SKM-1 (cell line): ENCODE results near the gene PPM1B.
"Not testable (repeated sequence)": the region's sequence is repeated elsewhere in the genome, so short reads cannot be mapped to it uniquely, and the experiment has no call there.

Source experiments
- DNase-seq: peaks from one replicate; lab custom pipeline; 2025; ENCODE audit not compliant: unreplicated experiment; lab: John Stamatoyannopoulos, UW

Gene PPM1B

DNA sequence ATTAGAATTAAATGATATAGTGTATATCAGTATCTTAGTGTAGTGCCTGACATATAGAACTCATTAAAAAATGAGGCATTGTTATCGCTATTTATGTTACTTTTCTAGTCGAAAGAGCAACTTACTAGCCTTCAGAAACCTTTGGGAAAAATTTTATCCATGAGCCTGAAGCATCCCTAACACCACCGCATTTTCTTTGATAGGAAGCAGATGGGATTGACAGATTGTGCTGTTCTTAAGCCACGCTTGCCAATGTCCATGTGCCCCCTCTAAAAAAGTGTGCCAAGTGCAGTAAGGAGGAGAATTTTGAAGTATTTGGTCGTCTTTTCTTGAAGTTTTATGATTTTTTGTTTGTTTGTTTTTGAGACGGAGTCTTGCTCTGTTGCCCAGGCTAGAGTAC, 29.1 kb downstream of the PPM1B start:
- no peak for DNase-seq

DNA sequence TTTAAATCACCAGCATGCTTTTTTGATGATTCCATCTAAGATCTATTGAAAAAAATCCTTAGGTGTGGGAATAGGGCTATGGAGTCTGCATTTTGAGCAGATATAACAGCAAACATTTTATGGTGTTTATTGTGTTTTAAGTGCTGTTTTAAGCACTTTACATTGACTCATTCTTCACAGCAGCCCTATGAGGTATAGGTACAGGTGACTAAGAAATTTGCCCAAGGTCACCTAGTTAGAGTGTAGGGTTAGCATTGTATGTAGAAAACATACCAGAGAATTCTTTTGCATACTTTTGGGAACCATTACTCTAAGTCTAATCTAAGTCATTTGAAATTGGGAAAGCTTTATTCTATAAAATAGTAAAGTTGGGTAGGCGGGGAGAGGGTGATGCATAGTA, 31.3 kb downstream of the PPM1B start:
- no peak for DNase-seq

DNA sequence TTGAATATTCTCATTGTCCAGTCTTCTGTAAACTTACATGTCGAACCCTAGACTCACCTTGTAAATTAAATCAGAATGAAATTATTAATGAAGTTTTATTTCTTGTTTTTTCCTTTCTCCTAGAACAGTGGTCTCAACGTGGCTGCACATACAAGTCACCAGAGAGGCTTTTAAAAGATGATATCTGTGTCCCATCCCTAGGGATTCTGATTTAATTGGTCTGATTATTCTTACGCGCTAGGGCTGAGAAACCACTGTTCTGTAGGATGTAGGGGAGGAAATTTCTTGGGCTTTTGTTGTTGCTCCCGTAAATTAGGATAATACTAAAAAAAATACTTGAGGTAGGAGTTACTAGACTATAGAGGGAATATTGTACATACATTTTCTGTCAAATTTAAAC, 32.1 kb downstream of the PPM1B start:
- no peak for DNase-seq

DNA sequence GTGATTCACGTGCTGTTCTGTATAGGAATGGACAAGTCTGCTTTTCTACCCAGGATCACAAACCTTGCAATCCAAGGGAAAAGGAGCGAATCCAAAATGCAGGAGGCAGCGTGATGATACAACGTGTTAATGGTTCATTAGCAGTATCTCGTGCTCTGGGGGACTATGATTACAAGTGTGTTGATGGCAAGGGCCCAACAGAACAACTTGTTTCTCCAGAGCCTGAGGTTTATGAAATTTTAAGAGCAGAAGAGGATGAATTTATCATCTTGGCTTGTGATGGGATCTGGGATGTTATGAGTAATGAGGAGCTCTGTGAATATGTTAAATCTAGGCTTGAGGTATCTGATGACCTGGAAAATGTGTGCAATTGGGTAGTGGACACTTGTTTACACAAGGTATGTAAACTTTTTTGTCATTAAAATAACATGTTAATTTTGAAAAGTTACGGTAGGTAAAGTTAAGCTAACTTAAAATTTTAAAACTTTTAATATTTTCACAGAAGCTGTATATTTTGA, 33.0 kb downstream of the PPM1B start:
- DNase-seq = no peak

DNA sequence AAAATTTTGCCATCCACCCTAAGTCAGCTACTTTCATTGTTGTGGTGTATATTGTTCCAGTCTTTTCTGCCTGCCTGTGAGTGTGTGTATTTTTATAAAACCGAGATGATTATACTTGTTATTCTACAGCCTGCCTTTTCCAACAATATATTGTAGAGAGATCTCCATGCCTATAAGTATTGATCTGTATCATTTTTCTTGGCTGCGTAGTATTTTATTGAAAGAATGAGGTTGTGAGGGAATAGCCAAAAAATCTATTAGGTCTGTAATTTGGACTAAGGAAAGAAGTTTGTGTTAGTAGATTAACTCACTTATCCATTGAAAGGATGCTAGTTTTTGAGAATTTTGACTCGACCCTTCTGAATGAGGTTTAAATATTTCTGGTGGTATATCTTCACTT, 34.9 kb downstream of the PPM1B start:
- DNase-seq = no peak

DNA sequence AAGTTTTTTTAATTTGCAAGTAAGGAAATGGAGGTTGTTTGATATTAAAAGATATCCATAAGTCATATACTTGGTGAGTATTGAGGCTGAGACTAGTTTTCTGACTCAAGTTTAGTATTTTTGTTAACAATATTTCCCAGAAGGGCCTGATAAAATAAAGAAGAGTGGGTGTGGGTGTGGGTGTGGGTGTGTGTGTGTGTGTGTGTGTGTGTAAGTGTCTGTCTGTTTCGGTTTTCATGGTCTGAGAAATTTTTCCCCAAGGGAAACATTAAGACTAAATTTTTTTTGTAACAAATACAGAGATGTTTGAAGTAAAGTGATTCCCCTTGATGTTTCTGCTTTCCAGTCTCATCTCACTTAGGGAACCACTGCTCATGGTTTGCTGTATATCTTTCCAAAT, 36.5 kb downstream of the PPM1B start:
- no peak for DNase-seq

DNA sequence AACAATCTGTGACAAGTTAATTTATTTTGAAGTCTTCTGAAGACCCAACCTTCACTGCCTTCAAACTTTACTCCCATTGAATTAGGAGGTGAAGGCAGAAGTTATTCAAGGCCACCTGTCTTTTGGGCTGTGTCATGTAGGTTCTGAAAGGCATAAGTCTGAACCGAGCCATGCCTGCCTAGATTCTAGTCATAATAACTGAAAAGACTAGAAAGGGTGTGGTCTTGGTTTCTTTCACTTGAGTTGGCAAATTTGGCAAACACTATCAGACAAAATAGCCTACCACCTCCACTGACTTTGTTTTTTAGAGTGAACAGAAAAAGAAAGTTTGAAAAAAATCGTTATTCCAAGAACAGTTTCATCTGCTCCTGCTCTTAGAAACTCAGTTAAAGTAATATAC, 38.4 kb downstream of the PPM1B start:
- no peak for DNase-seq

DNA sequence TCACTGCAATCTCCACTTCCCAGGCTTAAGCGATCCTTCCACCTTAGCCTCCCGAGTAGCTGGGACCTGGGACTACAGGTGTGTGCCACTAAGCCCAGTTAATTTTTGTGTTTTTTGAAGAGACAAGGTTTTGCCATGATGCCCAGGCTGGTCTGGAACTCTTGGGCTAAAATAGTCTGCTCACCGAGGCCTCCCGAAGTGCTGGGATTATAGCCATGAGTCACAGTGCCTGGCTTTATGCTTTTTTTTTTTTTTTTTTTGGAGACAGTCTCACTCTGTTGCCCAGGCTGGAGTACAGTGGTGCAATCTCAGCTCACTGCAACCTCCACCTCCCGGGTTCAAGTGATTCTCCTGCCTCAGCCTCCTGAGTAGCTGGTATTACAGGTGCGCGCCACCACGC, 39.0 kb downstream of the PPM1B start:
- DNase-seq = not testable (repeated sequence)

DNA sequence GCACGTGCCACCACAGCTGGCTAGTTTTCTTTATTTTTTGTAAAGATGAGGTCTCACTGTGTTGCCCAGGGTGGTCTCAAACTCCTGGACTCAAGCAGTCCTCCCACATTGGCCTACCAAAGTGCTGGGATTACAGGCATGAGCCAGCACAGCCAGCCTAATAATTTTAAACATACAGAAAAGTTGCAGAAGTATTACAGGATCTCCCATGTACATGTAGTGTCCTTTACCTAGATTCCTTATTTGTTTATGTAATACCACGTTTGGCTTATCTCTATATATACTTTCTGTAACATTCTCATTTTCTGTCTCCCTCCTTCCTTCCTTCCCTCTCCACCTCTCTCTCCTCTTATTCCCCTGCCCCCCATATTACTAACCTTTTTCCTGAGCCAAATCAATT, 41.7 kb downstream of the PPM1B start:
- DNase-seq = no peak

DNA sequence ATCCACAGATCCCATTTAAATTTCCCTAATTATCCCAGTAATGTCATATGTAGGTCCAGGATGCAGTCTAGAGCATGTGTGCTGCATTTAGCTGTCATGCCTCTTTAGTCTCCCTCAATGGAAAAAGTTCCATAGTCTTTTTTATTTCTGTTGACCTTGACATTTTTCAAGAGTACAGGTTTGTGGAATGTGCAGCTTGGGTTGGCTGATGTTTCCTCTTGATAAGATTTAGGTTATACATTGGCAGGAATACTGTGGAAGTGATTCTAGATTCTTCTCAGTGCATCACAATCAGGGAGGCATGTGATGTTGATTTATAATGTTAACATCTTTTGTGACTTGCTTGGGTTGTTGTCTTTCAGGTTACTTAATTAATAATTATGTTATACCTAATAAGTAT, 42.5 kb downstream of the PPM1B start:
- no peak for DNase-seq

DNA sequence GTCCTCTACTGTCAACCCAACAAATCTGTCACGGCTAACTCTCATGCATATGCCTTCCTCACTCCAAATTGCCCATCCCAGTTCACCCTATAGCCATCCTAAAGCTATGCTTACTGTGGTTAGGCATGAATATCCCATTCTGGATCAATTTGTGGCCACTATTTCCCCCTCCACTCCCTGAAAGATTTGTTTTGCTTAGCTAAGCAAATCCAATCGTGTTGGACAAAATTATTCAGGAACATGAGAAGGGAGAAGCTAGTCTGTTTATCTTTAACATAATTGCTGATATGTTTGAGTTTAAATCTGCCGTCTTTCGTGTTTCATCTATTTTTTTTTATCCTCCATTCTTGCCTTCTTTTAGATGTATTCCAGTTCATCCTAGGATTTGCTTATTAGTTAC, 43.6 kb downstream of the PPM1B start:
- DNase-seq = no peak

DNA sequence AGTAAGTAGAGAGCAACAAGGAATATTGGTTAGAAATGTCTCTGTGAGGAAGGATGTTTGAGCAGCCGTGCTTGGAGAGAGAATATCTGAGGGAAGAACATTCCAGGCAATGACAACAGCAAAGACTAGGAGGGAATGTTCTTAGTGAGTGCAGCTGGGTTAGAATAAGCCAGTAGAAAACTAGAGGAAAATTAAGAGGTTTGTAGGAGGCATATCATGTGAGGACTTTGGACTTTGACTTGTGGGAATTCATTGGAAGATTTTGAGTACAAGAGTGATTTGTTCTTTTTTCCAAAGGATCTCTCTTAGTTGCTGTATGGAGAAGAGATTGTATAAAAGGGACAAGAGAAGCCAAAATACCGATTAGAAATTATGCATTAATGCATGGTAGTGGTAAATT, 47.2 kb downstream of the PPM1B start:
- no peak for DNase-seq

DNA sequence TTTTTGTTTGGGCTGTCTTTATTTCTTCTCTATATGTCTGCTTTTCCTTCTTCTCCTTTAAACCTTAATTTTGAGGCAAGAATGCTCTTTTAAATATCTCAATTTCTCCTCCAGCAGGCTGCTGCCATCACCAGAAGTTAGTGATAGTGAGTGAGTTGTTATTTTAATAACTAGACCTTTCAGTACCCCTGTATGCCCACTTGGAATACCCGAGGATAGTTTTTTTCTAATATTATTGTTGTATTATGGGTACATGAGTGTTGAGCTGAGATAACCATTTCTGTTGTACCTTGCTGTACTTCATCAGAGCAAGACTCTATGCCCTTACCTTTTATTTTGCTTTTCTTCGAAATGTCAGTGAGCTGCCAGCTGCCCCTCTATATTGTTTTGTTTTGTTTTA, 50.1 kb downstream of the PPM1B start:
- no peak for DNase-seq

DNA sequence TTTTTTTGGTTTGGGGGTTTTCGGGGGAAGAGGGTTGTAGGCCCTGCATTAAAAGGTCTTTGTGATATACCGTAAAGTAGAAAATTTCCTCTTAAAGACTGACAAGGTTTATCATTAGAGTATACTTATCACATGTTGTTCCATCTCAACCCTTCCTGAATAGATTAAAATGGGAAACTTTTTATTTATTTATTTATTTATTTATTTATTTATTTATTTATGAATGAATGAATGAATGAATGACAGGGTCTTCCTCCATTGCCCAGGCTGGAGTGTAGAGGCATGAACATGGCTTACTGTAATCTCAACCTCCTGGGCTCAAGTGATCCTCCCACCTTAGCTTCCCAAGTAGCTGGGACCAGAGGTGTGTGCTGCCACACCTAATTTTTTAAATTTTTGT, 58.1 kb downstream of the PPM1B start:
- no peak for DNase-seq

DNA sequence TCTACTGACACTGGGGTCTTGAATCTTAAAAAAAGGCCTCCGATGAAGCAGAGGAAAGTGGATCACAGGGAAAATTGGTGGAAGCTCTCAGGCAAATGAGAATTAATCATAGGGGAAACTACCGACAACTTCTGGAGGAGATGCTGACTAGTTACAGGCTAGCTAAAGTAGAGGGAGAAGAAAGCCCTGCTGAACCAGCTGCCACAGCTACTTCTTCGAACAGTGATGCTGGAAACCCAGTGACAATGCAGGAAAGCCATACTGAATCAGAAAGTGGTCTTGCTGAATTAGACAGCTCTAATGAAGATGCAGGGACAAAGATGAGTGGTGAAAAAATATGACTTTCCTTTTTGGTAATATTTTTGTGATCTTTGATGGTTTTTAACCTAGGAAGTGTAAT, 61.7 kb downstream of the PPM1B start:
- DNase-seq = no peak

DNA sequence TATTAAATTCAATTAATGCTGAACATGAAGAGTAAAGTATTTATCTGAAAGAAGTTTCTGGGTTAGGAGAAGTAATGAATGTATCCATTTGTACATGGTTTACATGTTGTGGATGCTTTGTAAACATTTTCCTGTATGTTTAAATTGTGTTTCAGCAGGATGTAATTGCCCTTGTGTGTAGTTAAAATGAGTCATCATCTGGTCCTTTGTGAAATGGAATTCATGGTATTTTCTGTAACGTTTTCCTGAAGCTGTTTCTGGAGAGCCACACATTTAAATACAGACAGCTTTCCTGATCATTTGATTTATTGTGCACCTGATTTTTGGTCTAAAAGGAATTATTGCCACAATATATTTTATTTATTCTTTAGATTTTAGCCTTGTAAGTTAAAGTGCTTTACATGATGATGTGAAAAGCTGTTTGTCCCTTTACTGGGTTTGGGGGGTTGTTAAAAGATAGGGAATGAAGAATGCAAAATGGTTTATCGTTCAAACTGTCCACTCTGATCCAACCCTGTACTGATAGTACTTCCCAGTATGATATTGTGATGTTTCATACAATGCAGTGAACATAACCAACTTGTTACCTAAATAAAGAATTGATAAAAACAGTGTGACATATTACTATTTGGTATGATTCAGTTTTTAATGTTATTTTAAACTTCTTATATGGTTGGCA, 64.9 kb downstream of the PPM1B start:
- DNase-seq = no peak

DNA sequence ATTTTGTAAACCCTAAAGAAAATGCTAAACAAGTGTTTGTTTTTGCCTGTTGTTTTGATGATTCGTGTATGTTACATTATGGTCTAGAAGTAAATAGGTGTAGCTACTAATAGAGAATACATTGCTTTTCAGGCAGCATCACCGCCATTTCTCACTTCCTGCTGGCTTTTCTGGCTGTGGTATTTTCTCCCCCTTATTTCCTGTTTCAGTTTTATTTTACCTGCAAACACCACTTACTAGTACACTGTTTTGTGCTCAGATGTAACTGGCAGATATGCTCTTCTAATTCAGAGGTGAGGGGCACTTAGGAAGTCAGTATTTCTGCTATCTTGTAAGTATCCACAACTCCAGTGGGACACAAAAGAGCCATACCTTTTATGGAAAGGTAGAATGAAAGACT, 68.5 kb downstream of the PPM1B start:
- no peak for DNase-seq

DNA sequence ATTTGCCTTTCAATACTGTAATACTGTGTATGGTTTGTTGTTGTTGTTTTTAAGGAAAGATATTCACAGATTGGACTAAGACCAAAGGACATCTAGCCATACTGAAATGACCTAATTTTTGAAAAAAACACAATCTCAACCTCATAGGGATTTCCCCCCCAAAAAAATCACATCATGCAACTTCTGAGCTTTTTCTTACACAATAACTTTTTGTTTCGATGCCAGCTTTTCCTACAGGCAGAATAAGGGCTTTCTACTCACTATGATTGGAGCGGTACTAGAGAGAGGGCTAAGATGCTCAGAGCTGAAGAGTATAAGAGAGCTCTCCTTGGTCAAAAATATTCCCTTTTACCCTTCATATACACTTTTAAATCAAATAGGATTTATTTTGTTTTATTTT, 74.2 kb downstream of the PPM1B start:
- DNase-seq = no peak

DNA sequence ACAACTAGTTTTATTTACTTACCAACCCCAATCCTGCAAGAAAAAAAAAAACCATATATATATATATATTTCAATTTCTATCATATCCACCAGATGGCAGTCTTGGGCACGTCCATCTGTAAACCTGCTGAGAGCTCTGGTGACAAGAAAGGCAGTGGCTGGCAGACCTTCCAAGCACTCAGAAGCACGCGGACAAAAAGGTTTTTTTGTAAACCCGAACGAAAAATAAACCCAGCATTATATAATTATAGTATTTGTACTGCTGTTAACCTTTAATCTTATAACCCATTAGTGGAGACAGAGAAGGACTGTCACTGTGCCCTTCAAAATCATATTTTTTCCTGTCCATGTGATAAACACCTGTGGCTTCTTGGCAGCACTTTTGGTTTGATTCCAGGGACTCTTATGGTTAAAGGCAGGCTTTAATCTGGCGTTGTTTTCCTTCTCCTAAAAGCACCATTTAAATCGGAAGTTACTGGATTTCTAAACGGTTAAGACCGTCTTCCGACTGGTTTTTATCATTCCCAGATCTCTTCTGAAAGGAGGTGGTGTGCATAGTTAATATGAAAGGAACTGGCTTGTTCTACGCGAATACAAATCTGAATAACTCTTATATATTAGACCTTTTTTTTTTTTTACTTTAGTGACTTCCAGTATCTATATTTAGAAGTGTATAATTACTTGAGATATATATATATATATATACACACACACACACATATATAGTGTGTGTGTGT, 75.6 kb downstream of the PPM1B start:
- peak; percentile 40 for DNase-seq

DNA sequence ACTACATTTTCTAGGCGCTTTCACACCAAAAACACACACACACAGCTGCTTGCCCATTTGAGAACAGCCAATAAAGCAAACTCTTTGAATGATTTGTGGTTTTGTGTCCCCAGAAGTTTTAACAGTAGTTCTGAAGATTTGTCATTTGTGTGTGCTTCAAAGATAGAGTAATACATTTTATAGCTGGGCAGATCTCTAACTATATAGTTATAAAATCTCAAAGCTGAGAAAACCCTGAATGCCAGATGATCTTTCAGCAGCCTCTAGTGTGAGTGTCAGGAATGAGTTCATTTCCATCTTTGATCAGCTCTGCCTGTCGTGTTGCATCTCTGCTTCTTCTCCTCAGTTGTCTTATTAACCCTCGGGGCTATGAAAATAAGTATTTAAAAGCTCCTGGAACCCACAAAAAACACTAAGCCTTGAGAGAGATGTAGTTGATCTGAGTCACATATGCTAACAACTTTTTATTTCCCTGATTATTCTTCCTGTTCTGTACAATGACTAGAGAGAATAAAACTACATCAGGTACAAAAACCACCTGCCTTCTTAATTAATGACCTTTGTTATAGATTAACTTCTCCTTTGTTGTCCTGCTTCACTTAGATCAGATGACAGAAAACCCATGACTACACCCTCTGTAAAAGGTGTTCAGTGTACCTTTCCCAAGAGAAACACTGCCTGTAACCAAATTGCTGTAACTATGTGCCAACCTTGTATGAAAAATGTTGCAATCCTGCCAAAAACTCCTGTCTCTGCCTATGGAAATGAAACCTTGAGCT, 76.6 kb downstream of the PPM1B start:
- DNase-seq = no peak

DNA sequence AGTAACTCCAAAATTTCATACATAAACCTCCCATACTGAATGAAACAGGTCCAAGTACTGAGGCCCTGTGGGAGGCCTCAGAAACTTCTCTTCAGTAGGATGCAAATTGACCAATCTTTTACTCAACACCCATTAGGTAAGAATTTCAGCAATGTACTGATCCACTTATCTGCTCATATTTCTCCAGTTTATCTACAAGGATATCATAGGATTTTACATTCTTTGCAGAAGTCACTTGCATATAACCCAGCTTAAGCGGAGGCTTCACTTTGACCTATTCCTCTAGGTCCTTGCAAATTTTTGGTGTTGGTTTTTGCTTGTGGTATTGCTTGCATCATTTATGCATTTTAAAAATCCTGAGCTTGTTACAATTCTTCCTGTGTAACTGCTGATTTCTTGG, 77.8 kb downstream of the PPM1B start:
- DNase-seq = no peak

DNA sequence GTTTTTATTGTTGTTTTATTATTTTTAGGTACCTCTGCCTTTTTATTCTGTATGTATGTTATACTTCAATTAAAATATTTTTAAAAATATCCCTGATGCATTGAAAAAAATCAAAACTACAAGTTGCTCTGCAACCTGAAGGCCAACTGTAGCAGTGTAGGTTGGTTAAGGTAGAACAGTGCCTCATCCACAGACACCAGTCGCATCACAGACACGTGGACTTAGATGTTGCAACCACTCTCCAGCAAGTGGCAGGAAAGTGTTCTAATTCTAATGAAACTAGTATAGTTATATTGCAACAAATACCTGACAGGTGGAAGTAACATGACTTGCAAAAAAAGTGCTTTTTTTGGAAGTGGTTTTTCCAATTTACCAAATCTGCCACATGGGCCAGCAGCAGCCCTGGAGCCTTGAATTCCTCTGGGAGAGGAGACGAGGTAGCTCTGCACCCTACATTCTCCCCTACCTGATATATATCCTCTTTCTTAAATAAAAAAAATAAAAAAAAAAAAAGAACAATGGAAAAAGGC, 78.2 kb downstream of the PPM1B start:
- peak; percentile 26 for DNase-seq
